Mesothelial cell of epicardium (in vitro differentiated cells): Measurements from ENCODE around the gene ICAM2. TPM values are rescaled to one million over a fixed set of nuclear protein-coding genes. Genes with fewer than 3 reads are reported as not detected.
A peak's percentile ranks its signal among the peaks of the same experiment; 100 is the strongest.
"Not testable (repeated sequence)": the region's sequence is repeated elsewhere in the genome, so short reads cannot be mapped to it uniquely, and the experiment has no call there.

Source experiments
- DNase-seq, 2 experiments: peaks; one replicate each; pipeline ENCODE4 v3.0.0; 2021; ENCODE audit warnings: low spot score in 2 of 2; ENCODE audit not compliant: unreplicated experiment in 2 of 2
- H3K27ac Mint-ChIP-seq: 2 replicates; pipeline ENCODE4 v1.8.0; 2021; ENCODE audit warnings: mixed read lengths
- H3K27me3 Mint-ChIP-seq: 2 replicates; pipeline ENCODE4 v1.8.0; 2021; ENCODE audit warnings: low read depth, mixed read lengths
- H3K36me3 Mint-ChIP-seq: 2 replicates; pipeline ENCODE4 v1.8.0; 2021; ENCODE audit warnings: mixed read lengths
- H3K4me1 Mint-ChIP-seq: 2 replicates; pipeline ENCODE4 v1.8.0; 2021; ENCODE audit warnings: mixed read lengths
- H3K4me3 Mint-ChIP-seq: 2 replicates; pipeline ENCODE4 v1.8.0; 2021; ENCODE audit warnings: mild to moderate bottlenecking, moderate library complexity, mixed read lengths
- H3K9me3 Mint-ChIP-seq: 2 replicates; pipeline ENCODE4 v1.8.0; 2021; ENCODE audit warnings: mixed read lengths
- CTCF ChIP-seq: fragments of 200-600 bp; sonication (generic); IDR thresholded peaks from one replicate; pipeline ENCODE4 v1.5.0; 2021; ENCODE audit warnings: antibody characterized with exemption; ENCODE audit not compliant: unreplicated experiment
- total RNA-seq: library from RNA; stranded (reverse); gene quantifications from 3 replicates; pipeline ENCODE4 v1.2.1, GENCODE V29; 2021

Gene ICAM2
- total RNA-seq, 1 donor from 2014 or later: 0.22 TPM

GRCh38 chr17:64028874-64029464, 8.5 kb upstream of the ICAM2 start:
- no peaks in the 10 kb centered on the region for H3K9me3 Mint-ChIP-seq
- H3K36me3 Mint-ChIP-seq: no peaks in the 10 kb centered on the region
- H3K4me3 Mint-ChIP-seq: no peak overlapping the region
- peaks cover 4% of the 10 kb centered on the region for H3K27me3 Mint-ChIP-seq
- TF ChIP-seq CTCF: peak; percentile 71
- H3K4me1 Mint-ChIP-seq: peaks cover 5% of the 10 kb centered on the region
- no peak overlapping the region for H3K27ac Mint-ChIP-seq
- DNase-seq: peak in 1 of 2 experiments; percentile 67

GRCh38 chr17:64025732-64026294, 5.4 kb upstream of the ICAM2 start:
- peak; percentile 49 to 75 for DNase-seq
- H3K9me3 Mint-ChIP-seq: no peaks in the 10 kb centered on the region
- H3K4me1 Mint-ChIP-seq: peaks cover 5% of the 10 kb centered on the region
- TF ChIP-seq CTCF: peak; percentile 98
- H3K27ac Mint-ChIP-seq: no peak overlapping the region
- H3K36me3 Mint-ChIP-seq: no peaks in the 10 kb centered on the region
- peak overlapping the region; percentile 20 for H3K4me3 Mint-ChIP-seq
- peaks cover 4% of the 10 kb centered on the region for H3K27me3 Mint-ChIP-seq

DNA sequence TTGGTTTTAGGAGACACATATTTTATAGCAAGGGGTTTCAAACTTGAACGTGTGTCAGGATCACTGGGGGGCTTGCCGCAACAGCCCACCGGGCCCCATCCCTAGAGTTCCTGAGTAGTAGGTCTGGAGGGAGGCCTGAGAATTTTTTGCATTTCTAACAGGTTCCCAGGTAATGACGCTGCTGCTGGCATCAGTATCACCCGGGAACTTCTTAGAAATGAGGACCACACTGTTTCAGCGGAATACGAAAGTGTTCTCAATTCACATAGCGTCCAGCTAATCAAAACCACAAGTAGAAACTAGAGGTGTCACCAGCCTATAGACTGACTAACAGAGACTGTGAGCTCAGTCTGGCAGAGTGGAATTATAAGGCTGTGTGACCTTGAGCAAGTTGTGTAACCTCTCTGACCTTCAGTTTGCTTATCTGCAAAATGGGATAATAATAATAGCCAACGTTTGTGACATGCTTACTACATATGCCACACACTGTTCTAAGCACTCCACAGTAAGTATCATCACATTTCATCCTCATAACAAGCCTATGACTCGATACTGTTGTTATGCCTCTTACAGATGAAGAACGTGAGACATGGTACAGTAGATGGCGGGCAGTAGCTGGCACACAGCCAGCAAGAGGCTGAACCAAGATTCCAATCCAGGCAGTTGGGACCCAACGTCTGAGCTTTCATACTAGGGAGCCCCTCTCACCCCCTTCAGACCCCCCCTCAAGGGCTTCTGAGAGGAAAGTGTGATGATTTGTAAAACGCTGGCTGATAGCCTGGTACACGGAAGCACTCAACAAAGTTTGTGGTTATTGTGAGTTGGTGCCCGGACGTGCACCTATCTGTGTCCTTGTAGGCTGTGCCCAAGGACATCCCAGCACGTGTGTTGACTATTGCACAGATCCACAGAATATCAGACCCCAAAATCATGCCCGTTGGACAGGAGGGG, 4.6 kb upstream of the ICAM2 start:
- H3K27ac Mint-ChIP-seq: no peak overlapping the region
- no peak for DNase-seq
- TF ChIP-seq CTCF: no peak
- H3K4me3 Mint-ChIP-seq: no peak overlapping the region
- H3K36me3 Mint-ChIP-seq: no peaks in the 10 kb centered on the region
- H3K27me3 Mint-ChIP-seq: peaks cover 5% of the 10 kb centered on the region
- no peaks in the 10 kb centered on the region for H3K9me3 Mint-ChIP-seq
- H3K4me1 Mint-ChIP-seq: peaks cover 5% of the 10 kb centered on the region

DNA sequence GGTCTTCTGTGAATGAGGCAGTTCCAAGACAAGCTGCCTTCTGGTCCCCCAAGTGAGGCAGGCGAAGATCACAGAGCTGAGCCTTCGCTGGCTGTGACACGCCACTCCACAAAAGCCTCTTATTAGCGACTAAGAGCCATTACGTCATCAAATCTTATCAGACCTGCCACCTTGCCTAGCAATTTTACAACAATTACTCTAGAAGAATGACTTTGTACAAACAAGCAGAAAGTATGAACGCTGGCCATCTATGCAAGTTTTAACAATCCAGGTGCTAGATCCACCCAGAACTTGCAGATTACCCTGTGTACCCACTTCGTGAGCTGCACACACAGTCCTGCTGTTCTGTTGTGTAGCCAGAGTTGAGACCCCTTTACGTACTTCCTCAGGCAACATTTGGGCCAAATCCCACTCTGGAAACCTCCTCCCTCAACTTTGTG, 3.8 kb upstream of the ICAM2 start:
- peaks cover 5% of the 10 kb centered on the region for H3K4me1 Mint-ChIP-seq
- H3K27me3 Mint-ChIP-seq: peaks cover 8% of the 10 kb centered on the region
- no peak for TF ChIP-seq CTCF
- DNase-seq: no peak
- no peak overlapping the region for H3K27ac Mint-ChIP-seq
- H3K36me3 Mint-ChIP-seq: no peaks in the 10 kb centered on the region
- H3K4me3 Mint-ChIP-seq: no peak overlapping the region
- no peaks in the 10 kb centered on the region for H3K9me3 Mint-ChIP-seq

DNA sequence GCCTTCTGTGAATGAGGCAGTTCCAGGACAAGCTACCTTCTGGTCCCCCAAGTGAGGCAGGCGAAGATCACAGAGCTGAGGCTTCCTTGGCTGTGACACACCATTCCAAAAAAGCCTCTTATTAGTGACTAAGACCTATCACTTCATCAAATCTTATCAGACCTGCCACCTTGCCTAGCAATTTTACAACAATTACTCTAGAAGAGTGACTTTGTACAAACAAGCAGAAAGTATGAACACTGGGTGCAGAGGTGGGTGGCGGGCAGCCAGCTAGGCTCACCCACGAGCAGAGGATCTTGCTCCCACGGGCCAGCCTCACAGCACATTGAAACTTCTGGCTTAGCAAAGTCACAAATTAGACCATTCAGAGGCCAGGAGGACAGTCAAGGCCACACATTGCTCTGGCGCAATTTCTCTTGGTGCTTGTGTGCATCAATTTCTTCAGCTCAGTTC, 2.2 kb upstream of the ICAM2 start:
- TF ChIP-seq CTCF: no peak
- Mint-ChIP-seq H3K27ac (peak overlapping the region; percentile 39), H3K9me3 (peaks cover 3% of the 10 kb centered on the region), H3K4me3 (no peak overlapping the region), H3K36me3 (no peaks in the 10 kb centered on the region), H3K27me3 (peaks cover 8% of the 10 kb centered on the region), H3K4me1 (peaks cover 5% of the 10 kb centered on the region)
- peak in 1 of 2 experiments; percentile 34 for DNase-seq

- not testable (repeated sequence) for H3K36me3 Mint-ChIP-seq, H3K4me3 Mint-ChIP-seq, H3K4me1 Mint-ChIP-seq, H3K9me3 Mint-ChIP-seq, H3K27me3 Mint-ChIP-seq, H3K27ac Mint-ChIP-seq
- peak in 1 of 2 experiments; percentile 5 for DNase-seq
Observed at GRCh38 chr17:64019551-64019961, 877 bp downstream of the ICAM2 start.
